ENCODE measurements around the gene KSR2. TPM values are rescaled to one million over a fixed set of nuclear protein-coding genes. Genes with fewer than 3 reads are reported as not detected.

KSR2 gene
- total and polyA plus RNA-seq, 2 of the 13 experiments (the other 11 are each of a cell fraction or from before 2014, with no cell fraction given), result 0.02 TPM; not detected in 1

GRCh38 chr12:117789195-117789912 is 179.4 kb downstream of the KSR2 start:
- no peak overlapping the region for H3K9ac ChIP-seq (ENCODE audit: insufficient read depth, low read depth, low read length)
- H3K4me1 ChIP-seq (ENCODE audit: insufficient read depth, low read length), result no peaks in the 10 kb centered on the region
- no peaks in the 10 kb centered on the region; a peak in 1 of 5 replicates for H3K27me3 ChIP-seq (ENCODE audit: control insufficient read depth in 1 of 2, insufficient read depth in 2 of 2, low read length in 2 of 2)
- no TSS peak for BruUV-seq (replicated peaks)
- no peaks in the 10 kb centered on the region for H4K20me1 ChIP-seq (ENCODE audit: insufficient read depth, low read length)
- ChIA-PET POLR2A (no interaction called here), CTCF (ENCODE audit: low intra/inter-chr PET ratio, low total read pairs) (no interaction called here)
- TF ChIP-seq HNRNPLL (IDR thresholded peaks at IDR 0.05; ENCODE audit: low read depth, low read length, poor library complexity, severe bottlenecking) (no peak), ZNF574 (CRISPR knock-in tag; IDR thresholded peaks at IDR 0.05) (no peak), RBFOX2 (IDR thresholded peaks at IDR 0.05; ENCODE audit: low read depth, low read length) (no peak), MYNN (CRISPR knock-in tag; IDR thresholded peaks at IDR 0.05; ENCODE audit: low read depth) (no peak), ZBTB20 (CRISPR knock-in tag; IDR thresholded peaks at IDR 0.05; ENCODE audit: borderline replicate concordance, low read depth) (no peak)
- TF ChIP-seq, protein P1, sequence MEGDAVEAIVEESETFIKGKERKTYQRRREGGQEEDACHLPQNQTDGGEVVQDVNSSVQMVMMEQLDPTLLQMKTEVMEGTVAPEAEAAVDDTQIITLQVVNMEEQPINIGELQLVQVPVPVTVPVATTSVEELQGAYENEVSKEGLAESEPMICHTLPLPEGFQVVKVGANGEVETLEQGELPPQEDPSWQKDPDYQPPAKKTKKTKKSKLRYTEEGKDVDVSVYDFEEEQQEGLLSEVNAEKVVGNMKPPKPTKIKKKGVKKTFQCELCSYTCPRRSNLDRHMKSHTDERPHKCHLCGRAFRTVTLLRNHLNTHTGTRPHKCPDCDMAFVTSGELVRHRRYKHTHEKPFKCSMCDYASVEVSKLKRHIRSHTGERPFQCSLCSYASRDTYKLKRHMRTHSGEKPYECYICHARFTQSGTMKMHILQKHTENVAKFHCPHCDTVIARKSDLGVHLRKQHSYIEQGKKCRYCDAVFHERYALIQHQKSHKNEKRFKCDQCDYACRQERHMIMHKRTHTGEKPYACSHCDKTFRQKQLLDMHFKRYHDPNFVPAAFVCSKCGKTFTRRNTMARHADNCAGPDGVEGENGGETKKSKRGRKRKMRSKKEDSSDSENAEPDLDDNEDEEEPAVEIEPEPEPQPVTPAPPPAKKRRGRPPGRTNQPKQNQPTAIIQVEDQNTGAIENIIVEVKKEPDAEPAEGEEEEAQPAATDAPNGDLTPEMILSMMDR (CRISPR knock-in tag; IDR thresholded peaks at IDR 0.05), result no peak
- FAIRE-seq (no peak), ATAC-seq (no peak), DNase-seq (ENCODE audit: low spot score) (no peak)
- H3K79me2 ChIP-seq (ENCODE audit: insufficient read depth, low read length), result no peaks in the 10 kb centered on the region
- H3K27ac ChIP-seq (ENCODE audit: extremely low read length, insufficient read depth, low read length), result no peak overlapping the region
- no peaks in the 10 kb centered on the region for H3K36me3 ChIP-seq (replicated peaks in 1 of 2; ENCODE audit: control insufficient read depth in 1 of 2, insufficient read depth in 2 of 2, low read length in 2 of 2)
- intact Hi-C loops (cut with micrococcal nuclease; ENCODE audit: unreplicated experiment) (no loop called here), in situ Hi-C loops (cut with HindIII; ENCODE audit: extremely low pct_ligation_motif_present, low pct_unique_long_range_greater_than_20kb) (no loop called here)
- no peak overlapping the region for H3K4me3 ChIP-seq (replicated peaks in 1 of 3; ENCODE audit: insufficient read depth in 1 of 3, low read depth in 2 of 3, low read length in 3 of 3)
- WGBS (ENCODE audit: low lambda C conversion rate), result 2% methylated on average over 6 of the region's 7 CpGs
- no peak overlapping the region for H2AFZ ChIP-seq (ENCODE audit: low read length)
- H3K4me2 ChIP-seq (ENCODE audit: low read depth, low read length), result no peak overlapping the region
- peaks cover 8% of the 10 kb centered on the region for H3K9me3 ChIP-seq (ENCODE audit: low read length)

All from HepG2 (cell line).